Measurements from ENCODE around the gene AUNIP. TPM values are rescaled to one million over a fixed set of nuclear protein-coding genes. Genes with fewer than 3 reads are reported as not detected.

AUNIP gene
- total and polyA plus RNA-seq, 12 donors: 0.04 to 0.25 (median 0.21) TPM; not detected in 9

- DNase-seq (no peak), ATAC-seq (no peak)
- peak overlapping the region in 2 of 10 donors; percentile 17 to 73 for H3K27ac ChIP-seq
These were observed 33.9 kb upstream of the AUNIP start for GRCh38 chr1:25893116-25893515.

GRCh38 chr1:25891606-25892005 is 32.3 kb upstream of the AUNIP start:
- no peak overlapping the region for H3K4me3 ChIP-seq
- peaks cover 0 to 17% (median 9%) of the 10 kb centered on the region in 9 donors for H3K4me1 ChIP-seq
- WGBS, 2 donors: 81 to 86% methylated on average over 5 of the region's 5 CpGs
- H3K27ac ChIP-seq: peak overlapping the region in 4 of 10 donors; percentile 4 to 63 (median 44)
- intact Hi-C loops (cut with DNase I): loop anchor here in 1 of 10 donors (10.0 kb wide), 1 partner anchor 263 kb away; the partner anchor contains the start of gene FAM110D
- no peaks in the 10 kb centered on the region for H3K27me3 ChIP-seq
- ATAC-seq: no peak
- DNase-seq: no peak
- no peaks in the 10 kb centered on the region for H3K36me3 ChIP-seq
- no peaks in the 10 kb centered on the region for H3K9me3 ChIP-seq
- no peak for TF ChIP-seq CTCF (IDR thresholded peaks at IDR 0.05)

More at GRCh38 chr1:25893116-25893515, 33.9 kb upstream of the AUNIP start:
- H3K4me3 ChIP-seq: no peak overlapping the region
- TF ChIP-seq CTCF (IDR thresholded peaks at IDR 0.05): no peak
- intact Hi-C loops (cut with DNase I): loop anchor here in 1 of 10 donors (10.0 kb wide), 1 partner anchor 262 kb away; the partner anchor contains the start of gene FAM110D
- 65 to 70% methylated on average over 4 of the region's 4 CpGs for WGBS, 2 donors
- H3K9me3 ChIP-seq: no peaks in the 10 kb centered on the region
- peaks cover 0 to 17% (median 9%) of the 10 kb centered on the region in 9 donors for H3K4me1 ChIP-seq
- peaks cover 0 to 4% (median 0%) of the 10 kb centered on the region in 9 donors for H3K36me3 ChIP-seq
- no peaks in the 10 kb centered on the region for H3K27me3 ChIP-seq

GRCh38 chr1:25890239-25891034 is 31.2 kb upstream of the AUNIP start:
- H3K36me3 ChIP-seq: no peaks in the 10 kb centered on the region
- H3K4me1 ChIP-seq: peaks cover 0 to 7% (median 4%) of the 10 kb centered on the region in 9 donors
- H3K27ac ChIP-seq: no peak overlapping the region
- no peaks in the 10 kb centered on the region for H3K27me3 ChIP-seq
- no peak for TF ChIP-seq CTCF (IDR thresholded peaks at IDR 0.05)
- ATAC-seq: no peak
- H3K9me3 ChIP-seq: no peaks in the 10 kb centered on the region
- no peak for DNase-seq
- no peak overlapping the region for H3K4me3 ChIP-seq
- intact Hi-C loops (cut with DNase I): loop anchor here in 1 of 10 donors (10.0 kb wide), 1 partner anchor 264 kb away; the partner anchor contains the start of gene FAM110D
- WGBS, 2 donors: 89 to 91% methylated on average over 10 of the region's 10 CpGs

- Histone ChIP-seq H3K4me3 (no peak overlapping the region), H3K27me3 (no peaks in the 10 kb centered on the region), H3K9me3 (no peaks in the 10 kb centered on the region), H3K36me3 (no peaks in the 10 kb centered on the region), H3K27ac (no peak overlapping the region), H3K4me1 (no peaks in the 10 kb centered on the region)
- no peak for DNase-seq
- no peak for ATAC-seq
- no peak for TF ChIP-seq CTCF (IDR thresholded peaks at IDR 0.05)
- intact Hi-C loops (cut with DNase I): no loop called here
- WGBS, 2 donors: 85 to 90% methylated on average over 3 of the region's 3 CpGs
These were observed 30.2 kb upstream of the AUNIP start for GRCh38 chr1:25889470-25889869.
